Stimulated activated CD8-positive, alpha-beta memory T cell treated with anti-CD3 and anti-CD28 coated beads, Interleukin-12 subunit alpha, Interleukin-12 subunit beta, amount 100 ng/mL, for 24 hours (primary cell): ENCODE results near the gene CDA.
"Not testable (repeated sequence)": the region's sequence is repeated elsewhere in the genome, so short reads cannot be mapped to it uniquely, and the experiment has no call there.

ENCODE experiments used
- DNase-seq: peaks from one replicate; pipeline ENCODE4 v3.0.0-alpha.2; 2020; ENCODE audit errors: extremely low read depth

The CDA gene

DNA sequence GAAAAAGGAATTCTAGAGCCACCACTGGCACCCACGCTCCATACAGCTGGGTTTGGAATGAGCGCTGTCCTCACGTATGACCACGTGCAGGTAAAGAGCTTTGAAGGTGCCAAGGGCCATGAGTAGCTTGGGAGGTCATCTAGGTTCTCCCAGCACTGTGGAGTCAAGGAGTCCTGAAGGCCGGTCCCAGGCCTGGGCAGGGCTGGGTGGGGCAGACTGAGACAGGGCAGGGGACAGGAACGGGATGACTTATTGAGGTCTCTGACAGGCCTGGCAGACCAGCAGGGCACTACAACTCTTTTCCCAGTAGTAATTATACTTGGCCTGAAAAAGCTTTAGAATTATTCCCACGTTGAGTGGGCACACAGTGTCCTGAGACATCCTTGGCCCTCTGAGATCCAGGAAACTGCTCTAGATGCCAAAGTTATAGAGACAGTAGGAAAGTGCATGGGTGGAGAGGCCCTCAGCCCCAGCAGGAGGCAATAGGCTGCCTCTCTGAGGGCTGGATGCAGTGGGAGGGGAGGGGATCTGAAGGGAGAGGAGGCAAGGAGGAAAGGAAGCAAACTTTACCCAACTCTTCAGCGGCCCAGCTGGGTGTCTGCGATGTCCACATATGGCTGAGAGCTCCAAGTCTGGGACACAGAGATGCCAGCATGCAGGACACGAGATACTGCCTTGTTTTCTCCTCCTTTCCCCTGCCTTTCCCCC lies 1.8 kb upstream of the CDA start:
- no peak for DNase-seq

DNA sequence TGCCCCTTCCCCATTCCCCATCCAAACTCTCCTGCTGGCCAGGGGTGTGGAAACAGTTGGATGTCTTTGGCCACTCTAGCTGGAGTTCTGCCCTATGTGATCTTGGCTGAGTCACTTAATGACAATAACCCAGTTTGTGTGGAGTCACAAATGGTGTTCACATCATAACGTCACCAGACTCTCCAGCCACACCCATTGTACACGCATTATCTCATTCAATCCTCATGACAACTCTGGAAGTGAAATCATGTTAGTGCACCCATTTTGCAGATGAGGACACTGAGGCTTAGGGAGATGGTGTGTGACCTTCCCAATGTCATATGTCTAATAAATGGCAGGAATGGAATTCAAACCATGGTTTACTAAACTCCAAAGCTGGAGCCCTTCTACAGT lies 1.2 kb upstream of the CDA start:
- DNase-seq = no peak

DNA sequence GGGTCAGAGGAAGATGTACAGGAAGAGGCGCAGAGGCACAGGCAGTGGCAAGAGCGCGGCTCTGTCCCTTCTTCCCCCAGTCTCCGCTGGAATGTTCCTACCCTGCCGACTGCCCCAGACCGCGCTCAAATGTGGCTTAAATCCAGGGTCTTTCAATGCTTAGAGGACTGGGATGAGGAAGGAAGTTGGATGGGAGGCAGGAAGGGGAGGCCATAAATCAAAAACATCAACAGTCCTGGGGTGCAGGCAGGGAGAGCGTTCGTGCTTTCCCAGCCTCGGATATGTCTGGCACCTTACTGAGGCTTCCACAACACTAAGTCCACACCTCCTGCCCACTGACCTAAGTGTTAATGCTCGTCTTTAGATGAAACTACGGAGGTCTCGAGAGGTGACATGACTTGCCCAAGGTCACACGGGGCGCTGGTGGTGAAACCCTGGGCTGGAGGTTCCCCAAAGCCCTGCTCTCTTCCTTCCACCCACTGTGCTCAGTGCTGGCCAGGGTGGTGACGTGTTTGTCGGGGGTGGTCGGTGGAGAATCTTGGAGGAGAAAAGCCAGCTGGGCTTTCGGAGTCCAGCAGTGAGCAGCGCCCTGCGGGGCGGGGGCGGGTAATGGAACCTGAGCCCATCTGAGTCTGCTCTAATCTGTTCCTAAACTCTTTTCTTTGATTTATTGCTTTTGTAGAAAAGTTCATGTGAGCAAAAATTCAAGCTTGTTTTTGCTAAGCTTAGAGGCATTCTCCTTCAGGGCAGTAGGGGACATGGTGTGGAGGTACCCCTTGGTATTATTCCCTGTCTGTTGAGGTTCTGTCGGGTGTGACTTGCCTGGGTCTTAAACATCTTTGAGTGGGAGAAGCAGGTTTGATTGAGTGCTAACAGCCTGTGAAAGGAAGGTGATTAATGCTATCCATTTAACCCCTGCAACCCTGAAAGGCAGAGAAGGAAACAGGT lies 708 bp downstream of the CDA start:
- DNase-seq = no peak

DNA sequence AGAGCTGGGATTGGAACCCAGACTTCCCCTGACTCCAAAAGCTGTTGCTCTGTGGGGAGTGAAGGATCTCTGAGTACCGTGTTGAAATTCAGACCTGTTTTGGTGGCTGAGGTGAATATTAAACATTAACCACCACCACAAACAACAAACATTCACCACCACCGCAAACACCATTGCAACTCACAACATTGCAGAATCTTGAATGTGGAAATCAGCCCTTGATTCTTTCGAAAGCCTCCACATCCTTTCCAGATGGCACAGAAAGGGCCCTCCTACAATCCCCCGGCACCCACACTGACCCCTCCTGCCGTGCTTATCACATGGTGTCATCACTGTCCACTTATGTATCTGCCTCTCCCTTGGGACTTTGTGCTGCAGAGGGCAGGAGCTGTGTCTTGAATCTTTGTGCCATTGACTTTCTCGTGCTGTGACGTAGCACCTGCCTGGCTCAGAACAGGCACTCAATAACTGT lies 1.4 kb downstream of the CDA start:
- no peak for DNase-seq

DNA sequence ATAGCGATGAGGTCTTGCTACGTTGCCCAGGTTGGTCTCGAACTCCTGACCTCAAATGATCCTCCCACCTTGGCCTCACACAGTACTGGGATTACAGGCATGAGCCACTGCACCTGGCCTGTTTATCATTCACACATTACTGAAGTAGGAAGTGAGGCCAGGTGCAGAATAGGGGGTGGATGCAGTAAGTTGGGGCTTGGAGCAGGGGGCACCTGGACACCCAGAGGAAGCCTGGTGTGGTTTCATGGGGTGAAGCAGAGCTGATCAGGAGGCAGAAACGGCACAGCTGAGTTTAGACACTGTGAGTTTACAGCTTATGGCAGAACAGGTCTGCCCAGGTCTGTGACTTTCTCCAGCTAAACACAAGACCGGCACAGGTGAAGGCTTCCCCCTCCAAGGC lies 4.9 kb downstream of the CDA start:
- DNase-seq = no peak

DNA sequence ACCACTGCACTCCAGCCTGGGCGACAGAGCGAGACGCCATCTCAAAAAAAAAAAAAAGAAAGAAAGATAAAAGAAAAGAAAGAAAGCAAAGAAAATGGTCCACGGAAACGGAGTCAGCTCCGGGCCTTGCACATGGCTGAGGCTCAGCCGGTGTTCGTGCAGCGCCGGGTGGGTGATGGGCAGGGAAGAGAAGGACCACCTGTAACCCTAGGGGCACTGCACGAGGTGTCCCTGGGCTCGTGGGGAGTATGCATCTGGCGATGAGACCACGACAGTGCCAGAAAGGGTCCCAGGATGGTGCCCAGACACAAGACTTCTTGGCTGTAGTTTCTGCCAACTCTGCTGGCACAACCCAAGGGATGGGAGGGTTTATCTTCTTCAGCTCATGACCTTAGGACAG lies 5.8 kb downstream of the CDA start:
- no peak for DNase-seq

DNA sequence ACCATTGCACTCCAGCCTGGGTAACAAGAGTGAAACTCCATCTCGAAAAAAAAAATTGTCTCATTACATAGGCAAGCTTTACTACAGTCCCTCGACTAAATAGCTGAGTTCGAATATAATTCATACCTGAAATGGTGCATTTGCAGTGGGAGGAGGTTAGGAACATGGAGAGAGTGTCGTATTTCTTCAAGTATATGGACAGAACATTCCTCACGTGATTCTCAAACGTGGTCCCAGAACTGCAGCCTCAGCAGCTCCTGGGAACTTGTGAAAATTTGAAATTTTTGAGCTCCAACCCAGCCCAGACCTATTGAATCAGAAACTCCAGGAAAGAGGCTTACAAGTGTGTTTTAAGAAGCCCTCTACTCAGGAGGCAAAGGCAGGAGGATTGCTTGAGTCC lies 7.2 kb downstream of the CDA start:
- no peak for DNase-seq

DNA sequence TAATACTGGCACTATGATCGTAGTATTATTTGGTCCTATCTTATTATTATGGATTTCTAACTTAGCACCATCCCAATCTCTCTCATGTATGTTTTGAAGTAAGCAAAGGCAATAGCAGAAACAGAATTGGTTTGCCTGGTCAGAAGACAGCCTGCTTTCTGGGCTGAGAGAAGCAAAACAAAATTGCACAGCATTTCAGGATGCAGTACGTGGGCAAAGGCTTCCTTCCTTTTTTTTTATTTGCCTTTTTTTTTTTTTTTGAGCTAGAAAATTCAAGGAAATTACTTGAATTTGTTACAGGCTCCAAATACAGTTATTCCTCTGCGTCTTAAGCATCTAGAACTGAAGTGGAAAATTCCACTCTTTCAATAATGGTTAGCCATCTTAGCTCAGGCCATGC lies 8.8 kb downstream of the CDA start:
- DNase-seq = no peak

DNA sequence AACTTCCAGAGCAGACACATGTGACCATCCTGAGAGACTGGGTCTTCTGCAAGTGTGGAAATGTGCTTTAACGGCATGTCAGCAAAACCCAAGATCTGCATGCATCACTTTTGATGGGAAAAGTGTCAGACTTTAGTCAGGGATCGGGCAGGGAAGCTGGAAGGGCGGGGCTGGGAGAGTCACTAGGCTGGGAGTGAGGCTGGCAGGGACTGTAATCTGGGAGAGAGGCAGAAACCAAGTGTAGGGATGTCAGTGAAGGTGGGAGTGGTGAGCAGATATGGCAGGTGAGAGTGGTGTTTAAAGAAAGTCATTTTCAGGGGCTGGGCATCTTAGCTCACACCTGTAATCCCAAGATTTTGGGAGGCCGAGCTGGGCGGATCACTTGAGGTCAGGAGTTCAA lies 11.3 kb downstream of the CDA start:
- no peak for DNase-seq

DNA sequence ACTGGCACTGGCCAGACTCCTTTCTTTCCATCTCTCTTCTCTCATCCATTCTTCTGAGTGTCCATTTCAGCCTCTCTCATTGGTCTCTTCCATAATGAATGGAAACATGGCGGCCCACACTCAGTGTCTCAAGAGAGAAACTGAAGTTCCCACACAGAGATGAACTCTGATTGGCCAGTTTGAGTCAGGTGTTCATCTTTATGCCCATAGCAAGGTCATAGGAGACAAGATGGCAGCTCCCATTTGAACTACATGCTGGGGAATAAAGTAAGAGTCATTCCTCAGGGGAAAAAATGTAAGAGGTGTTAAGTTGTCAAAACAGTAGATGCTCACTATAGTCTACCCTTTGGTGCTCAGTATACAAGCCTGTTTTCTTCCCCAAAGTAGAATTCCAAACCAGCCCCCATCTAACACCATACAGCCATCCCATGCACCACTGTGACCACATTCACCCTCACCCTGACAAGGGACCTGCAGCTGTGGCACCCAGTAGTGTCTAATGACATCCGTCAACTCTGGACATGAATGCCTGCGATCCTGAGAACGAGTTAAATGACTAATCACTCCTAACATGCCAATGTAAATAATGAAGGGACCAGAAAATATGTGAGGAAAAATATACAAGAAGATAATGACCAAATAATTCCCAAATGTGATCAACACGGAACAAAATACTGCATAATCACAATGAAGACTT lies 12.4 kb downstream of the CDA start:
- DNase-seq = no peak

DNA sequence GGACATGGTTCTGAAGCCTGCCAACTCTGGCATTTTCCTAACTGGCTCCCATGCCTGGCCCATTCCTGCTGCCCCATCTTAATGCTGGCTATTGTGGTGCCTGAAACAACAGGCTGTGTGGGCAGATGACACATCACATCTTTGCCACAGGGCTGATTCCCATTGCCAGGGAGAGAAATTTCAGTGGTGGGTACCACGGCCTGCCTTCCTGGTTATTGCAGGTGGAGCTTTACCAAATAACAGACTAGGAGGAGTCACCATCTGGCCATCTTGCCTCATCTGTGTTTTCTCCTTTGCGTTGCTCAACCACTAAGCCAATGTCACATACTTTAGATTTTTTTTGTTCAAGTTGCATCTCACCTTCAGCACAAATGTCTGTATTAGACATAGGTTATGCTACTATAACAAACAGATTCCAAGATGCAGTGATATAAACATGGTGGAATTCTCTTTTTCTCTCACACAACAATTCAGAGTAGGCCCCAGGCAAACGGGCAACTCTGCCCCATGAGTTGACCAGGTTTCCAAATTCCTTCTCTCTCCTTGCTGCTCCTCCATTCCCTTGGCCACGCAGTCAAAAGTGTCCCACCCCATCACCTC lies 14.1 kb downstream of the CDA start:
- DNase-seq = no peak

DNA sequence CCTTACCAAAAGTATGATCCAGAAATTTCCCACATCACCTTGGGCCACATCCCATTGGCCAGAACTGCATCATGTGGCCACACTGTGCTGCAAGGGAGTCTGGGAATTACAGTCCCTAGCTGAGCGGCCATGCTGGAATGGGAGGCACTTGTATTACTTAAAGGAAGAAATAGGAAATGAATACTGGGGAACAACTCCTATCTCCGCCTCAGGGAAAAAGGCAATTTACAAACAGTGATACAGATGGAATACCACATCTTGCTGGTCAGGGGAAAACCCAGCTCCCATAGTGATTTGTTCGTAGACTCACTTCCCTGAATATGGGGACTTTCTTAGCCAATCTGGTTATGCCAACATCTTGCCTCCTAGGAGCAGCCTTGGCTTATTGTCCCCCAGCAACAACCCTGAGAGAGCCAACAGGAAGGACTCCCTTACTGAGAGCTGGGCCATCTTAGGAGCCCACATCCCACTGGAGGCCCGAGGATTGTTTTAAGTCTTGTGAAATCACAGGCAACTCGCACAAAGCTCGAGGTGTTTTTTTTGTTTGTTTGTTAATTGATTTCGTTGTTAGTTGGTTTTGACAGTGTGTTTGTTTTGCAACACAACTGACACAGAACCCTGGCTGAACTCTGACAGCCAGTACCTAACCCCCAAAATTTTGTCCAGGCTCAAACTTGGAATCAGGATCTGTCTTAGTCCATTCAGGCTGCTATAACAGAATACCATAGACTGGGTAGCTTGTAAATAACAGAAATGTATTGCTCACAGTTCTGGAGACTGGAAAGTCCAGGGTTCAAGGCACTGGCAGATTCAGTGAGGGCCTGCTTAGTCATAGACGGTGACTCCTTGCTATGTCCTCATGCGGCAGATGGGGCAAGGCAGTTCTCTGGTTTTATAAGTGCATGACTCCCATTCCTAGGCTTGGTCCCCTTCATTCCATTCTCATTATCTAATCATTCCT lies 14.9 kb downstream of the CDA start:
- no peak for DNase-seq

DNA sequence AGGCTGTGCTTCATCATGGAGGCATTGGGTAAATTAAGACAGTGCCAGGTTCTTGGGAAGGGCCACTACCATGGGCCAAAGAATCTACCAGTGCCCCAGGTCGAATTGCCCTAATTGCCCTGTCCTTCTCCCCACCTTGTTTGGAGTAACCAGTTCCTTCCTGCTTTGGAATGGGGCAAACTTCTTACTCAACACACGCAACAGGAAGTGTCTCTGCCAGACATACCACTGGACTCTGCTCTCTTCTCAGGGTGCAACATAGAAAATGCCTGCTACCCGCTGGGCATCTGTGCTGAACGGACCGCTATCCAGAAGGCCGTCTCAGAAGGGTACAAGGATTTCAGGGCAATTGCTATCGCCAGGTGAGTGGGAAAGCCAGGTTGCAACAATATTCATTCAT lies 15.8 kb downstream of the CDA start:
- DNase-seq = no peak

DNA sequence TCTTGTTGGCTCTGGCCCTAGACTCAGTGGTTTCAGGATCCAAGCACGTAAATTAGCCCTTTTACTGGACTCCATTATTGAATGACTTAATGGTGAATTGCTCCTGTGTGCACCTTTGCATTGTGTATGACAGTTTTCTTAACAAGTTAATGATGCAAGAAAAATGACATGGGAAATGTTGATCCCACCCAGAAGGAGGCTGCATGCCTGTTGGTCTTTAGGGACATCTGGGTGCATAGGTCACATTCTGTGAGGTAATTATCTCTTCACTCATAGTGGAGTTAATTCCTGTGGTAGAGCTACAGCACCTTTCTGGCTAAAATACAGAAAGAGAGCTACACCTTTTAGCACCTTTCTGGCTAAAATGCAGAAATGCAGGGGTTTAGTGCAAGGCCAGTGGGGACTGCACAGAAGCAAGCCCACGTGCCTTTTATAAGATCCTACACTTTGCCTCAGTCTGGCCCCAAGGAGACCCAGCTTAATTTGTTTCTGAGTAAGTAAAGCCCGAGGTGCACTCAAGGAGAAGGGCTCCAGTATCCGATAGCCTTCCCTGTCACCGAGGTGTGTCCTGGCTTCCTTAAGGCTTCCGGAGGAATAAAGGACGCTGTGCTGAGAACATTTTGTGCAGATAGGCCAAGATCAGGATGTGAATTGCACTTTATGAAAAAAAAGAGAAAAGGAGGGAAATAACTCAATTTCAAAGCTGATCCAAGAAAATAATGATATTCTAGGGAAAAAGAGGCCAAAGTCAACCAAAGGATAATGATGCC lies 18.1 kb downstream of the CDA start:
- DNase-seq = not testable (repeated sequence)

DNA sequence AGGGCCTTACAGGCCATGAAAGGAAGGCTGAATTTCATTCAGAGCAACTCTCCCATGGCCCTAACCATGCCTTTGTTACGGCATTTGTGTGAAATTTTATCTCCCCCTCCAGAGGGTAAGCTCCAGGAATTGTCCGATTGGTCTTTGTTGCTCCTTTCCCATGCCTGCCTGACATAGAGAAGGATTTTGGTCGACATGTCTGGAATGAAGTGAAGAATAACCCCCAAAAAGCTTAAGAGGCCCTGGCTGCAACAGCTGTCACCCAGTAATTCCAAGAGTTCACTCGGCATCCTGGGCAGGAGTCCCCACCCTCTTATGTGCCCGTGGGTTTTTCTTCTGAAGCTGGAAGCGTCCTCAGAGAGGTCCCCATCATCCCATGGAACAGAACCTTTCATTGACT lies 20.6 kb downstream of the CDA start:
- no peak for DNase-seq

DNA sequence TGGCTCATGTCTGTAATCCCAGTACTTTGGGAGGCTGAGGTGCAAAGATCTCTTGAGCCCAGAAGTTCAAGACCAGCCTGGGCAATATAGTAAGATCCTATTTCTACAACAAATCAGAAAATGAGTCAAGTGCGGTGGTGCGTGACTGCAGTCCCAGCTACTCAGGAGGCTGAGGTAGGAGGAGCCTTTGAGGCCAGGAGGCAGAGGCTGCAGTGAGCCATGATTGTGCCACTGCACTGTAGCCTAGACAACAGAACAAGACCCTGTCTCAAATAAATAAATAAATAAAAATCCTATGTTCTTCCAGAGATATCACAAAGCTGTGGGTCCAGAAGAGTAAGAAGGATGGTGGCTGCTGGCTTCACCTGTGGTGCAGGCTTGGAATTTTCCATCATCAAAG lies 22.1 kb downstream of the CDA start:
- DNase-seq = no peak

DNA sequence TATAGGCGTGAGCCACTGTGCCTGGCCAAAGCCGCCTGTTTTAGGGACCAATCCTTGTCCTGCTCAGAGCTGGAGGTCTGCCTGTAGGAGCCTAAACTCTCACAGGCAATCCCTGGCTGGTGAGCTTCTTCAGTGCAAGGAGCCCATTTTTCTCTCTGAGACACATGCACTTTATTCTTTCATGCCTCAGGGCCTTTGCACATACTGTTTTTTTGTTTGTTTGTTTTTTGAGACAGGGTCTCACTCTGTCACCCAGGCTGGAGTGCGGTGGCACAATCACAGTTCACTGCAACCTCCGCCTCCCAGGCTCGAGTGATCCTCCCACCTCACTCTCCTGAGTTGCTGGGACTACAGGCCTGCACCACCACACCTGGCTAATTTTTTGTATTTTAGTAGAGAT lies 22.8 kb downstream of the CDA start:
- DNase-seq = no peak

DNA sequence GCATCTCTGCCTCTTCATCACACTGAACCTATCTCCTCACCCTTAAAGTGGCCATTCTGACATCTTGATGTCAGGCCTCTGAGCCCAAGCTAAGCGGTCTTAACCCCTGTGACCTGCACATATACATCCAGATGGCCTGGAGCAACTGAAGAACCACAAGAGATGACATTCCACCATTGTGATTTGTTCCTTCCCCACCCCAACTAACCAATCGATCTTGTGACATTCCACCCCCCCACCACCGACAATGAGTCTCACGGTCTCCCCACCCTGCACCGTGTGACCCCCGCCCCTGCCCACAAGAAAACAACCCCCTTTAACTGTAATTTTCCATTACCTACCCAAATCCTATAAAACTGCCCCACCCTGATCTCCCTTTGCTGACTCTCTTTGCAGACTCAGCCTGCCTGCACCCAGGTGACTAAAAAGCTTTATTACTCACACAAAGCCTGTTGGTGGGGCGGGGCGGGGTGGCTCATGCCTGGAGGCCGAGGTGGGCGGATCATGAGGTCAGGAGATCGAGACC lies 23.4 kb downstream of the CDA start:
- no peak for DNase-seq

DNA sequence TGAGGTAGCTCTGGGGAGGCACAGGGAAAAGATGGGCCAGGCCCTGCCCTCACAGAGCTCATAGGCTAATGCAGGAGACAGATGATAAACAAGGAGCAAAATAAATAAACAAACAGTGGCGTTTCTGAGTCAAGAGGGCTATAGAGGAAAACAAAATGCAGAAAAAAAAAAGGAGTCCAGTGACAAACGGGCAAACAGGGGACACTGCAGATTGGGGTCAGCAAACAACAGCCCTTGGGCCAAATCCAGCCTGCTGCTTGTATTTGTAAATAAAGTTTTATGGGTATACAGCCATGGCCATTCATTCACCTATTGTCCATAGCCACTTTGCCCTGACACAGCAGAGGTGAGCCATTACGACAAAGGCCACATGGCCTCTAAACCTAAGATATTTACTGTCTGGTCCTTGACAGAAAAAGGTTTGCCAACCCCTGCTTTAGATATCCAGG lies 25.3 kb downstream of the CDA start:
- DNase-seq = no peak
